ENCODE results near the gene ZDBF2.
"Not testable (repeated sequence)": the region's sequence is repeated elsewhere in the genome, so short reads cannot be mapped to it uniquely, and the experiment has no call there.

ZDBF2 gene

DNA sequence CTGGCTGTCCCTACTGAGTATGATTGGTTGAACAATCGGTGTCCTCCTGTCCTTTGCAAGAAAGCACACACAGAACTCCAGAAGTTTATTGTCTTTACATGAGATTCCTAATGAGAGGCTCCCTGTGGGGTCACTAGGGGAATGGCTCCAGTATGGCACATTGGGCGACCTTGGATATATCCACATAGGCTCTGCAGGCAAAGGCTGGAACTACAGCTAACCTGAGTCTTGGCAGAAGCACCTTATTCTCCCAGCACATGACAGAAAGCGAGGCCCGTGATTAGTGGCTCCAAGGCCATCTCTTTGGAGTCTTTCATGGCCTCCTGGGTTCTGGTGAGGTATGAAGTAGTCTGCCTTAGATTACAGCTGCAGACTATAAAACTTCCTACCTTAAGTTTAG is 49.0 kb downstream of the ZDBF2 start:
- no peak for DNase-seq (ENCODE audit: low read depth, low spot score)

DNA sequence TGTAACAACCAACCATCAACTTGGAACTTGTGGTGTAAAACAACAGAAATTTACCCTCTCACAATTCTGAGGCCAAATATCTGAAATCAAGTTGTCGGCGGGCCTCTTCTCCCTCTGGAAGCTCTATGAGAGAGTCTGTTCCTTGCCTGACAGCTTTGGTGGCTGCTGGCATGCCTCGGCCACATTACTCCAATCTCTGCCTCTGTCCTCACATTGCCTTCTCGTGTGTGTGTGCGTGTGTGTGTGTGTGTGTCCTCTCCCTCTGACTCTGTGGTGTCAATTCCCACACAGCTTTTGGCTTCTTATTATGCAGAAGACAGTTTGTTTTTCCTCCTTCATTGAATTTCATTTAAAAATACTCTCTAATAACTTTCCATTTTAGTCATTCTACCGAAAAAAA is 50.4 kb downstream of the ZDBF2 start:
- no peak for DNase-seq (ENCODE audit: low read depth, low spot score)

GRCh38 chr2:206328974-206329373 is 54.5 kb downstream of the ZDBF2 start:
- no peak for DNase-seq (ENCODE audit: low read depth, low spot score)

DNA sequence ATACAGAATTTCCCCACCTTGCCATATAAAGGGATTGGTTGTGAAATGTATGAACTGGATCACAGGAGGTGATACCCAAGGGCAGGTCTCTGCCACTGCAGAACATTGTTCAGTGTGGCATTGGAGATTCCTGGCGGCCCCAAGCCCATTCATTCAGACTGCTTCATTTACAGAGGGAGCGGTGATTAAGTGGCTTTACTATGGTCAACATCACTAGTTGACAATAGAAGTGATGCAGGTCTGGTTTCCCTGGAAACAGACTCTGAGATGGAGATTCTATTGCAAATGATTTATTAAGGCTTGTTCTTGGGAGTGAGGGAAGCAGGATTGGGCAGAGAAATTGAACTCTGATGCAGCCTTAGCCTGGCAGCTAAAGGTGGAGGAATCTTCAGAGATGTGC is 62.4 kb downstream of the ZDBF2 start:
- no peak for DNase-seq (ENCODE audit: low read depth, low spot score)

DNA sequence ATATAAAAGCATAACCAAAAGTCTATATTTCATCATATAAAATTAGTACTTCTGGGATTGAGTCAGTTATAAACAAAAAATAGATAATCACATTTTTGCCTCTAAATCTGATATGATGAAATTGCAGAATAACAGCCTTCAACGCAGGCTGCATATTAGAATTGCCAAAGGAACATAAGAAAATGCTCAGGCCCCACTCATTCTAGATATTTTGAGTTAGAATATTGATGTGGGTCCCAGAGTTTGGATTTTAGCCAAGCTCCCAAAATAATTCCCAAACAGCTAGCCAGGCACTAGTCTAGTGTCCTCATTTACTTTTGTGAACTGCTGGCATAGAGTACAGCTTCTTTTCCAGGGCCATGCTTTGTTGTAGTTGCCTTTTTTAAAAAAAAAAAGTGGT is 63.5 kb downstream of the ZDBF2 start:
- DNase-seq (ENCODE audit: low read depth, low spot score), result no peak

DNA sequence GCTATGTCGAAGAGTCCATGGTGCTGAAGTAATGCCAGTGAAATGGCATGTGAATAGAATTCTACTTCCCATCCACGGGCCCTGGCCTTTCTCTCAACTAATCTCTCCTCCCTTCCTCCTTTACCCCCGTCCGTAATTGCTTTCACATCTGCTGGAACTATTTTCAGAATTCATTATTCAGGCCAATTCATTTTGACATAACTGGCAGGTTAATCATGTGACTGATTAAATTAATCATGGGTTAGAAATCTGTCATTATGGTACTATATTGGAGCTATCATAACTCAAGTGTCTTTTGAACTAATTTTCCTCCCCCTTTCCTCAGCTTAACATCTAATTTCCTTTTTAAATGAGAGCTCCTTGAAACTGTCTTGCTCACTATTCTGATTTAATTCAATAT is 66.9 kb downstream of the ZDBF2 start:
- DNase-seq (ENCODE audit: low read depth, low spot score), result no peak

GRCh38 chr2:206343144-206343543 is 68.7 kb downstream of the ZDBF2 start:
- DNase-seq (ENCODE audit: low read depth, low spot score), result no peak

DNA sequence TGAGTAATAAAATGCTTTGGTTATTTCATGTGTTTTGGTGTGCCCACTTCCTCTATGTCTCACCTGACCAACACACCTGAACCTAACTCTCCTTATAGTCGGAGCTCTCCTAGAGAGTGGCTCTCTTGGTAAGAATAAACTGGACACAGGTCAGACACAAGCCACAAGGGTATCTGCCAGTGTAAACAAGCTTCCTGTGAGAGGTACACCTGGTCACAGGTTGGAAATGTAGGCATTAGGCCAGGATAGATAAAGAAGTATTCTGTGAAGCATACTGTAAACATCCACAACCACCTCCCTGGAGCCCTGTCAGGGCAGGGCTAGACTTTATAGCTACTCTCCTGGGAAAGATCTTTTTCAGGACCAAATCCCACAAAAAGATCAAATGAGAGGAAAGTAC is 69.4 kb downstream of the ZDBF2 start:
- DNase-seq (ENCODE audit: low read depth, low spot score), result no peak

DNA sequence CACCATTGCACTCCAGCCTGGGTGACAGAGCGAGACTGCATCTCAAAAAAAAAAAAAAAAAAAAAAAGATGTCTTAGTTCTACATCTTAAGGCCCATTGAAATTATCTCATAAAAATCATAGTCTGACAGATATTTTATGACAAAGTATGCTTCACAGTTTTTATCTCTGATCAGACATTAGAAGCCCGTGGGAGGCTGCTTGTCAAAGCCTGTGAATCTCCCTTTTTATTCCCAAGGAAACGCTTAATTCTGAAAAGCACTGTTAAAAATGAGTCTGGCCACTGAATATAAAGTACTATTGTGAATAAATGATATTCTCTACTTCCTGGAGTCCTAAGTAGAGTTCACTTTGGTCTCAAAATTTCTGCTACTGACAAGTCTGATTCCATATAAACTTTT is 71.1 kb downstream of the ZDBF2 start:
- DNase-seq (ENCODE audit: low read depth, low spot score), result no peak

GRCh38 chr2:206349375-206349774 is 74.9 kb downstream of the ZDBF2 start:
- no peak for DNase-seq (ENCODE audit: low read depth, low spot score)

GRCh38 chr2:206352571-206352970 is 78.1 kb downstream of the ZDBF2 start:
- DNase-seq (ENCODE audit: low read depth, low spot score), result no peak

GRCh38 chr2:206353685-206354084 is 79.2 kb downstream of the ZDBF2 start:
- DNase-seq (ENCODE audit: low read depth, low spot score), result no peak

GRCh38 chr2:206354129-206354528 is 79.7 kb downstream of the ZDBF2 start:
- DNase-seq (ENCODE audit: low read depth, low spot score), result no peak

DNA sequence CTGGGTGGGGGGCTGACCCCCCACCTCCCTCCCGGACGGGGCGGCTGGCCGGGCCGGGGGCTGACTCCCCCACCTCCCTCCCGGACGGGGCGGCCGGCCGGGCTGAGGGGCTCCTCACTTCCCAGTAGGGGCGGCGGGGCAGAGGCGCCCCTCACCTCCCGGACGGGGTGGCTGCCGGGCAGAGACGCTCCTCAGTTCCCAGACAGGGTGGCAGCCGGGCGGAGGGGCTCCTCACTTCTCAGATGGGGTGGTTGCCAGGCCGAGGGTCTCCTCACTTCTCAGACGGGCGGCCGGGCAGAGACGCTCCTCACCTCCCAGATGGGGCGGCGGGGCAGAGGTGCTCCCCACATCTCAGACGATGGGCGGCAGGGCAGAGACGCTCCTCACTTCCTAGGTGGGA is 82.4 kb downstream of the ZDBF2 start:
- DNase-seq (ENCODE audit: low read depth, low spot score), result not testable (repeated sequence)

- DNase-seq (ENCODE audit: low read depth, low spot score), result not testable (repeated sequence)
Measured at GRCh38 chr2:206360840-206361239, 86.4 kb downstream of the ZDBF2 start.

GRCh38 chr2:206361407-206362045 is 87.1 kb downstream of the ZDBF2 start:
- DNase-seq (ENCODE audit: low read depth, low spot score), result no peak

Data from activated CD4-positive, CD25-positive, alpha-beta regulatory T cell treated with anti-CD3 and anti-CD28 coated beads, Interleukin-2, amount 50 U/mL, for 16 hours (primary cell).